Measurements from ENCODE around the gene CSF2RB.

Gene CSF2RB

DNA sequence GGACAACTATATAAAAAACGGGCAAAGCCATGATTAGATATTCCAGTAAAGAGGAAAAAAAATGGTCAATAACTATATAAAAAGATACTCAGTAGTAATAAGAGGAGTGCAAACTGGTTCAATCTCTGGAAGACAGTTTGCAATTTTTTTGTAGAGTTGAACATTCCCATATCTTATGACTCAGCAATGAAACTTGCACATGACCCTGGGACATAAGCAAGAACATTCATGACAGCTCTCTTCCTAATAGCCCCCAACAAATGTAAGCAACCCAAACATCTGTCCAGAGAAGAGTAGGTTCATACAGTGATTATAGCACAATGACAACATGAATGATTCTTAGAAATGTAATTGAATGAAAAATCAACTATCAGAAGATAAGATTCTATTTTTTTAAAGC, 21.8 kb upstream of the CSF2RB start:
- DNase-seq (ENCODE audit: low read depth): no peak

- DNase-seq (ENCODE audit: low read depth): no peak
Measured at GRCh38 chr22:36892292-36892691, 21.1 kb upstream of the CSF2RB start.

DNA sequence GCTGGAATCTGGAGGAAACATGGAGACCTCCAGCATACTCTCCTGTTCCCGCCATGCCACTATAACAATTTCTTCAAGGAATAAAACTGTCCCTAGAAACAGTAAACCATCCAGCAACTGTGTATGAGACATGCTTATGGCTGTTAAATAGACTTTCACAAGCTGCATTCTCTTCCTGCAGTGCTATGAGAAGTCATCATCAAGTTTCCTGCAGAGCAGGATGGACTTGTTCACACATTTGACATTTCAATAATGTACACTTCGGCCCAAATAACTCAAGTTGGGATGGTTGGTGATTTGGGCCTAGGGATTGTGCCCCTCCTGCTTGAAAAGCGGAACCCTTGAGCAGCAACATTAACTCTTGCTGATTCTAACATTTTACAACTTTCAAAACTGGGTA, 20.2 kb upstream of the CSF2RB start:
- DNase-seq (ENCODE audit: low read depth): no peak

DNA sequence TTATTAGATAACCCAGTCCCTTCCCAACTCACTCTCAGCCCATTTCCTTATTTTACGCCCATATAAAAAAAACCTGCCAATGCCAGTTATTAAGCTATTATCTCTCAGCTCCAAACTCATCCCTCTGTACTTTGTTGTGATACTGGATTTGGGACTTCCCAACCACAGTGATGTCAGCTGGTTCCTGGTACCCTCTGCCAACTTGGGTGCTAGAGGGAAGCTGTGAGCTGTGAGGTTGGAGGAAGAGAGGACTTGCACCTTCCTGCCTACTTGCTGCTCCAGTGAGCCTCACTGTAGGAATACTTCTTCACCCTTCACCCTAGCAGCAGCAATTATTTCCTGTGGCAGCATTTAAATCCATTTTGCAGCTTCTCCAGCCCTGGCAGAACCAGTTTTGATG, 19.2 kb upstream of the CSF2RB start:
- DNase-seq (ENCODE audit: low read depth): no peak

DNA sequence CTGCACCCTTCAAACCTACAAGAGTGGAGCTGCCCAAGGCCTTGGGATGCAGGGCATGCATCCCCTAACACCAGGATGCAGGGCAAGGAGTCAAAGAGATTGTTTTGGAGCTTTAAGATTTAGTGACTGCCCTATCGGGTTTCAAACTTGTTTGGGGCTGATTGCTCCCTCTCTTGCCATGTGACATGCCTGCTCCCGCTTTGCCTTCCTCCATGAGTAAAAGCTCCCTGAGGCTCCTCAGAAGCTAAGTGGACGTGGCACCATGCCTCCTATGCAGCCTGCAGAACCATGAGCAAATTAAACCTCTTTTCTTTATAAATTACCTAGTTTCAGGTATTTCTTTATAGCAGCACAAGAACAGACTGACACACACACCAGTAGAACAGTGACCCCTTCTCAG, 15.8 kb upstream of the CSF2RB start:
- no peak for DNase-seq (ENCODE audit: low read depth)

GRCh38 chr22:36898690-36899089, 14.7 kb upstream of the CSF2RB start:
- no peak for DNase-seq (ENCODE audit: low read depth)

GRCh38 chr22:36899498-36899897, 13.9 kb upstream of the CSF2RB start:
- DNase-seq (ENCODE audit: low read depth): no peak

DNA sequence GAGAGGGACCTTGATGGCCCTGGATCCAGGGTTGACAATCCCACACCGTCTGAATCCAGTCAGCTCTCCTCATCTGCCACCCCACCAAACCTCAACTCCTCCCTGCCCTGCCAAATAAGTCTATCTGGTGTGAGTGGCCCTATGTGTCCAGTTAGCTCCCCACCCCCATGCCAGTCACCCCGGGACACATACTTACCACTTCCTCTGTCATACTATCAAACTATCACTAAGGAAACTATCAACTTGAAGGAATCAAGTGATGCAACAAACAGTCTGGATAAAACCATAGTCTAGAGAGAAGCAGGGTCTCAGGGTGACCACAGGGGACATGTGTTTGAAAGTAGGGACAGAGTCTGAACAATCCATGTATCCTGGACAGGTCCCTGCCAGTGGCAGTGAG, 13.2 kb upstream of the CSF2RB start:
- DNase-seq (ENCODE audit: low read depth): no peak

DNA sequence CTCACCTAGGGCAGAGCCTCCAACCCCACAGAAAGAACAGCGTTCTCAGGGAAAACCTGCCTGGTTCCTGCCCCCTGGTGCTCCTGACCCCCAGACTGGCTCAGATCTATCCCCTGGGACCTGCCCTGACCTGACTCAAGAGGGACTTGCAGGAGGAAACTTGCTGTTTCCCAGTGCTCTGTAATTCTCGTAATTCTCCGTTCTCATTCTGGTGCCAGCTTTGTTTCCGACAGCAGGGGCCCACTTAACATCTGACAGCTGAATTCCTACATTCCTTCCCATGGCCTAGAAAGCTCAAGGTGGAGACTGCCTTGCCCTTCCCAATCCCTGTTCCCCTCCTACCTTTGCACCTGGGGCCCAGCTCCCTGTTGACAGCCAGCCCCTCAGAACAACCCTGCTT, 12.5 kb upstream of the CSF2RB start:
- DNase-seq (ENCODE audit: low read depth): no peak

DNA sequence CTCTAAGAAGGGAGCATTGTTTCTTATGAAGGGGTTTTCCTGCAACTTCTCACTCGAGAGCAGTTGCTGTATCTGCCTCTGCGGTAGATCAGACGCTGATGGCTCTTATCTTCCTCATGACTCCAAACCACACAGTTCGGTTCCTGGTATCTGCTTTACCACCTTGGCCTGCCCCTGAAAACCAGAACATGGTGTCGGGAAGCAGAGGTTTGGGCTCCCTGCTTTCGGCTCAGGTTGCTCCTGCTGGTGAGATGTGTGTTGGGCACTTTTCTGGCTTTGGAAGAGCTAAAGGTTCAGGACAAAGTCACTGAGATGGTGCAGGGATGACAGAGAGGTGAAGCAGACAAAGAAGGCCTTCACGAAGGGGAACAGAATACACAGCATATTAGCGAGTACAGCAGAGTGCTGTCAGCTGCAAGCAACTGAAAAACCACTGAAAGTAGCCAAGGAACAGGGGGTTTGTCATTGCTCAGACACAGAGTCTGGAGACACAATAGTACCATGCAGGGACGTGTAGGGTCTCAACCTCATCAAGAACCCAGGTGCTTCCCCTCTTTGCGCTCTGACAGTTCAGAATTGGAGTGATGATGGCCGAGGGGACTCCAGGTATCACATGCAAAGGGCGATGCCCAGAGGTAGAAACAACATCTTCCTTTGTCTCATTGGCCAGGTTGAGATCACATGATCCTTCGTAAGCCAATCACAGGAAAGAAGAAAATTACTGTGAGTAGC, 11.9 kb upstream of the CSF2RB start:
- no peak for DNase-seq (ENCODE audit: low read depth)

DNA sequence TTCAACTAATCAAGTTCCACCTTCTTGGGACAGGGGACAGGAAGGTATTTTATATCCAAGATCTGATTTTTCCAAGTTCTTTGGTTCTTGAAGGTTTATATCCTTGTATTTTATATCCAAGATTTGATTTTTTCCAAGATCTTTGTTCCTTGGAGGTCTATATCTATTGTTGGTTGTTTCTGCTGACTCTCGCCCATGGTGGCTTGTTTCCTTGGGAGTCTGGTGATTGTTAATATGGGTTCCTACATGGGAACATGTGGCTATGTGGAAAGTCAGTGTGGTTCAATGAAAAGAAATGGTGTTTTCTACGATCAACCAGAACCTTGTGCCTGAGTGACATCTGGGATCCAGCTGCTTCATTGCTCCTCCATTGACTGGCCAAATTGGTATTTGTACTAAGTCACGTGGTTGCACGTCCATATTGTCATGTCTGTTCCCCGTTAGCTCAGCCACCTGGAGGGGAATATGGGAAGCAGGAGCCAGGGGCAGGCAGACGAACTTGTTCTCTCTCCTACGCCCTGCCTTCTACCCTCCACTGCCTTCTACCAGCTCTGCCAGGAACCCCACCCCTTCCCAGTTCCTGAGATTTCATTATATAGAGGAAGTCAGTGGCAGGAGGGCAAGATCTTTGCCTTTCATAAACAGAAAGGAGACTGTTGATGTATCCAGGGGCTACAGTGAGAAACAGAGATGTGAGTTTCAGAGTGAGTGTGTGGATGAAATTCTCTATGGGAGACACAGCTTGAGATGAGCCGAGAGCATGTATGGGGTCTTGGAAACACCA, 11.1 kb upstream of the CSF2RB start:
- no peak for DNase-seq (ENCODE audit: low read depth)

DNA sequence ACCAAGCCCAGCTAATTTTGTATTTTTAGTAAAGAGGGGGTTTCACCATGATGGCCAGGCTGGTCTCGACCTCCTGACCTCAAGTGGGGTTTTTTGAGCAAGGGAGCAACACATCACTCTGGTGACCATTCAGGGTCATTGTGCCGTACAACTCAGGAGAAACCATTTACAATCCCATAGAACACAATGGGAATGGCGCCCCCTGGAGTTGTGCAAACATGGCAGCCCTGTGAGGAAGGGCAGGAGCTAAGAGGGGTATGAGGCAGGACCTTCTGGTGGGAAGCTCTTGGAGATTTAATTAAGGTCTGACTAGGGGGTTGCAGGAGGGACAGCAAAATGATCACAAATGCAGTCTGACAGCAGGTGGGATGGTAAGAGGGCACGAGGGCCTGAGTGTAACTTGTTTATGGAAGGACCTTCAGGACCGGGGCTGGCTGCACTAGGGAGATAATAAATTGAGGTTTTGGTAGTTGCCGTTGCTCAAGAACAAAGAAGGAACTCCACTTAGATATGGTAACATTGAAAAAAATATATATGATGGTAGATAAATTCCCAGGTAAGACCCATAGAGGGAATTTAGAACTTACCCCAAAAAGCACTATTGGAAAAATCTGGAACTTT, 9.1 kb upstream of the CSF2RB start:
- no peak for DNase-seq (ENCODE audit: low read depth)

GRCh38 chr22:36907253-36908195, 5.9 kb upstream of the CSF2RB start:
- no peak for DNase-seq (ENCODE audit: low read depth)

- DNase-seq (ENCODE audit: low read depth): no peak
Measured at GRCh38 chr22:36910461-36910860, 3.0 kb upstream of the CSF2RB start.

DNA sequence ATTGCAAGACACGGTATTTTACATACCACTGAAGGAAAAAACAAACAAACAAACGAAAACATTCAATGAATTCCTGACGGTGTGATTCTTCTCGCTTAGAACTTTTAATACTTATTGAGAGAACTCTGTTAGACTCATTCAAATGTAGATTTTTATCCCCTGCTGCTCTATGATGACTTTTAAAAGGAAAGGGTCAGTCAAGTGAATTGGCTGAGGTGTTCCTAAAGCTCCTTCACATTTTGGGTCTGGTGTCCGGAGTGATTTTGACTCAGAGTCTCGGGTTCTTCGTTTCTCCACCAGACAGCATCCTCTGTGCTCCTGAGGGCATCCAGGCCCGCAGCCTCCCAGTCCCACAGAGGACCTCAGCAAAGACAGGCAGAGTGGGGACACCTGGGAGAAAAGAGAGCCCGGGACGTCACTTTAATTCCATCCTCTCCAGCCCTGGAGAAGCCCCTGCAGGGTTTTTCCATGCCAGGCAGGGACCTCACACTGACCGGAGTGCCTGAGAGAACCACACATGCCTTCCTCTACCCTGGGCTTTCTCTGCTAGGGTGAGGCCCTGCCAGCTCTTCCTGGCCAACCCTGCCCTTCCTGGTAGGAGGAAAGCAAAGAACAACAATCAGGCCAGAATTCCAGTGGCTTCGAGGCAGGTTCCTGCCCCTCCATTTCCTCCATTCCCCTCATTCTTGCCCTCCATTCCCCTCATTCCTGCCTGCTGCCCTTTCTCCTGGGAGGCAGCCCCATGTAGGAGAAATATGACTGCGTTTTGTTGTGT, 1.4 kb upstream of the CSF2RB start:
- DNase-seq (ENCODE audit: low read depth): no peak

GRCh38 chr22:36912694-36913426, 568 bp upstream of the CSF2RB start:
- DNase-seq (ENCODE audit: low read depth): no peak

- no peak for DNase-seq (ENCODE audit: low read depth)
Measured at GRCh38 chr22:36914390-36914752, 943 bp downstream of the CSF2RB start.

GRCh38 chr22:36916034-36916433, 2.6 kb downstream of the CSF2RB start:
- DNase-seq (ENCODE audit: low read depth): no peak

- DNase-seq (ENCODE audit: low read depth): no peak
Measured at GRCh38 chr22:36918586-36919284, 5.3 kb downstream of the CSF2RB start.
